ENCODE results near the gene GCNT1. TPM values are rescaled to one million over a fixed set of nuclear protein-coding genes. Genes with fewer than 3 reads are reported as not detected.

The GCNT1 gene
- total RNA-seq, 1 experiment from 2014 or later = 15.3 TPM

GRCh38 chr9:76451234-76451633, 7.7 kb upstream of the GCNT1 start:
- no peak overlapping the region for H3K4me2 ChIP-seq
- ChIA-PET CTCF (no interaction called here), POLR2A (ENCODE audit: unreplicated experiment) (interaction anchor here (0.7 kb wide), 1 partner anchor 207 kb away, joined by 4 read pairs; no protein-coding TSS in a partner anchor)
- intact Hi-C loops (cut with micrococcal nuclease; ENCODE audit: unreplicated experiment) = no loop called here
- no peaks in the 10 kb centered on the region for H4K20me1 ChIP-seq (ENCODE audit: insufficient read depth)
- H3K4me1 ChIP-seq (replicated peaks; ENCODE audit: insufficient read depth) = peaks cover 13% of the 10 kb centered on the region
- TF ChIP-seq CTCF (conservative IDR thresholded peaks at IDR 0.05) = no peak
- no peak for TF ChIP-seq EZH2 (IDR thresholded peaks at IDR 0.05; ENCODE audit: low read depth)
- no peak overlapping the region for H3K27ac ChIP-seq
- H3K79me2 ChIP-seq (ENCODE audit: low read depth) = no peaks in the 10 kb centered on the region
- no peaks in the 10 kb centered on the region for H3K36me3 ChIP-seq (ENCODE audit: low read depth)
- H3F3A ChIP-seq (ENCODE audit: insufficient read depth, low read depth) = peaks cover 7% of the 10 kb centered on the region; the same call in 1 of the 2 replicates
- no peak overlapping the region for H3K4me3 ChIP-seq
- H2AFZ ChIP-seq = no peak overlapping the region
- DNase-seq = no peak
- H3K9me2 ChIP-seq (ENCODE audit: insufficient read depth) = no peaks in the 10 kb centered on the region
- no peaks in the 10 kb centered on the region for H3K27me3 ChIP-seq (ENCODE audit: insufficient read depth, low read depth)
- no peaks in the 10 kb centered on the region for H3K9me3 ChIP-seq (ENCODE audit: insufficient read depth, low read depth)
- no TSS peak for BruUV-seq (replicated peaks)

GRCh38 chr9:76452839-76453238, 6.1 kb upstream of the GCNT1 start:
- Histone ChIP-seq H3K27me3 (ENCODE audit: insufficient read depth, low read depth) (no peaks in the 10 kb centered on the region), H3K79me2 (ENCODE audit: low read depth) (no peaks in the 10 kb centered on the region), H3K4me3 (no peak overlapping the region), H3K4me1 (replicated peaks; ENCODE audit: insufficient read depth) (peaks cover 20% of the 10 kb centered on the region), H3K4me2 (no peak overlapping the region), H2AFZ (no peak overlapping the region), H3K9me3 (ENCODE audit: insufficient read depth, low read depth) (no peaks in the 10 kb centered on the region), H3F3A (ENCODE audit: insufficient read depth, low read depth) (peaks cover 13% of the 10 kb centered on the region; the same call in 1 of the 2 replicates), H3K27ac (no peak overlapping the region), H3K36me3 (ENCODE audit: low read depth) (no peaks in the 10 kb centered on the region), H3K9me2 (ENCODE audit: insufficient read depth) (no peaks in the 10 kb centered on the region), H4K20me1 (ENCODE audit: insufficient read depth) (no peaks in the 10 kb centered on the region)
- POLR2A ChIA-PET (ENCODE audit: unreplicated experiment) = no interaction called here
- TF ChIP-seq EZH2 (IDR thresholded peaks at IDR 0.05; ENCODE audit: low read depth) (no peak), CTCF (conservative IDR thresholded peaks at IDR 0.05) (no peak)
- CTCF ChIA-PET = no interaction called here
- no peak for DNase-seq
- BruUV-seq (replicated peaks) = no TSS peak
- intact Hi-C loops (cut with micrococcal nuclease; ENCODE audit: unreplicated experiment) = no loop called here

GRCh38 chr9:76453785-76454184, 5.2 kb upstream of the GCNT1 start:
- H3K4me1 ChIP-seq (replicated peaks; ENCODE audit: insufficient read depth) = peaks cover 24% of the 10 kb centered on the region
- no peak overlapping the region for H3K4me2 ChIP-seq
- no peaks in the 10 kb centered on the region for H3K9me2 ChIP-seq (ENCODE audit: insufficient read depth)
- no peaks in the 10 kb centered on the region for H4K20me1 ChIP-seq (ENCODE audit: insufficient read depth)
- H3K27ac ChIP-seq = no peak overlapping the region
- ChIA-PET POLR2A (ENCODE audit: unreplicated experiment) (interaction anchor here (0.6 to 0.7 kb wide), 2 partner anchors 27 to 138 kb away, joined by 4 to 27 read pairs; no protein-coding TSS in a partner anchor), CTCF (no interaction called here)
- no peaks in the 10 kb centered on the region for H3K27me3 ChIP-seq (ENCODE audit: insufficient read depth, low read depth)
- no peak overlapping the region for H2AFZ ChIP-seq
- TF ChIP-seq EZH2 (IDR thresholded peaks at IDR 0.05; ENCODE audit: low read depth) = no peak
- TF ChIP-seq CTCF (conservative IDR thresholded peaks at IDR 0.05) = no peak
- H3K9me3 ChIP-seq (ENCODE audit: insufficient read depth, low read depth) = no peaks in the 10 kb centered on the region
- no peaks in the 10 kb centered on the region for H3K79me2 ChIP-seq (ENCODE audit: low read depth)
- H3F3A ChIP-seq (ENCODE audit: insufficient read depth, low read depth) = peaks cover 13% of the 10 kb centered on the region; the same call in 1 of the 2 replicates
- BruUV-seq (replicated peaks) = no TSS peak
- DNase-seq = peak in 1 of 2 experiments; percentile 44
- intact Hi-C loops (cut with micrococcal nuclease; ENCODE audit: unreplicated experiment) = no loop called here
- H3K36me3 ChIP-seq (ENCODE audit: low read depth) = no peaks in the 10 kb centered on the region
- no peak overlapping the region for H3K4me3 ChIP-seq

All from PC-9 (cell line).